HepG2 (cell line): ENCODE results near the gene ANTXR1. TPM values are rescaled to one million over a fixed set of nuclear protein-coding genes. Genes with fewer than 3 reads are reported as not detected.

ENCODE experiments used
- ATAC-seq: fragments of 200-7000 bp; cut with Tn5 transposase; 3 replicates; pipeline ENCODE4 v1.9.1; 2020; ENCODE audit warnings: mild to moderate bottlenecking, moderate library complexity
- BruUV-seq: library from RNA; stranded (reverse); fragments of 400-500 nt; replicated peaks from 2 replicates; lab custom pipeline; 2021; lab: Mats Ljungman, UMichigan
- CTCF ChIA-PET: fragments of 300-600 bp; formaldehyde crosslinking; extraction: SDS; loops from one replicate; lab custom pipeline; 2021; ENCODE audit warnings: low total read pairs, inconsistent platforms, low intra/inter-chr PET ratio; lab: Yijun Ruan, JAX
- POLR2A ChIA-PET: fragments of 350-600 bp; sonication (Branson Sonifier 250); formaldehyde crosslinking; loops from one replicate; lab custom pipeline; 2020; ENCODE audit warnings: antibody characterized with exemption, inconsistent platforms; lab: Yijun Ruan, JAX
- DNase-seq: peaks from one replicate; pipeline ENCODE4 v3.0.0-alpha.2; 2015; ENCODE audit warnings: low spot score
- FAIRE-seq: peaks from 3 replicates; lab custom pipeline; 2011; peaks lifted over from hg19 to GRCh38; lab: Jason Lieb, UNC
- H2AFZ ChIP-seq: one replicate; pipeline ENCODE4 v1.6.1; 2011; ENCODE audit warnings: low read length, inconsistent platforms
- H3K27ac ChIP-seq: fragments of 300-600 bp; 3 replicates; pipeline ENCODE4 v1.8.0; 2011; ENCODE audit warnings: mixed run types, mild to moderate bottlenecking, mixed read lengths, low read length, inconsistent platforms; ENCODE audit not compliant: insufficient read depth; ENCODE audit errors: extremely low read length
- H3K27me3 ChIP-seq, 2 experiments: fragments of 200-600 bp in 1 of 2; 2 replicates in 1 of 2; 3 replicates in 1 of 2; pipeline versions ENCODE4 v1.6.0 to v1.8.0; 2011; ENCODE audit warnings: low read length in 2 of 2, mild to moderate bottlenecking in 2 of 2, moderate library complexity in 2 of 2, inconsistent platforms in 1 of 2; ENCODE audit not compliant: insufficient read depth in 2 of 2, control insufficient read depth in 1 of 2
- H3K36me3 ChIP-seq, 2 experiments: fragments of 200-600 bp in 1 of 2; replicated peaks in 1 of 2; 2 replicates in 1 of 2; 3 replicates in 1 of 2; pipeline versions ENCODE4 v1.5.1 to v1.8.0; 2011; ENCODE audit warnings: low read length in 2 of 2, inconsistent platforms in 1 of 2; ENCODE audit not compliant: insufficient read depth in 2 of 2, control insufficient read depth in 1 of 2
- H3K4me1 ChIP-seq: 2 replicates; pipeline ENCODE4 v1.5.1; 2012; ENCODE audit warnings: low read length, inconsistent platforms; ENCODE audit not compliant: insufficient read depth
- H3K4me2 ChIP-seq: 2 replicates; pipeline ENCODE4 v1.6.0; 2011; ENCODE audit warnings: low read depth, low read length, inconsistent platforms
- H3K4me3 ChIP-seq, 3 experiments: fragments of 200-600 bp in 1 of 3; sonication (generic), shearing (Covaris generic) in 1 of 3; replicated peaks in 1 of 3; 2 replicates each; pipeline ENCODE4 v1.5.1; 2011 to 2016; ENCODE audit warnings: low read length in 3 of 3, inconsistent platforms in 2 of 3, low read depth in 2 of 3, mild to moderate bottlenecking in 2 of 3, control low read depth in 1 of 3, mixed read lengths in 1 of 3; ENCODE audit not compliant: insufficient read depth in 1 of 3
- H3K79me2 ChIP-seq: one replicate; pipeline ENCODE4 v1.6.1; 2011; ENCODE audit warnings: low read length, inconsistent platforms; ENCODE audit not compliant: insufficient read depth
- H3K9ac ChIP-seq: 2 replicates; pipeline ENCODE4 v1.6.0; 2011; ENCODE audit warnings: mild to moderate bottlenecking, low read depth, low read length, inconsistent platforms; ENCODE audit not compliant: insufficient read depth
- H3K9me3 ChIP-seq: 2 replicates; pipeline ENCODE4 v1.5.1; 2012; ENCODE audit warnings: mild to moderate bottlenecking, low read length
- H4K20me1 ChIP-seq: 2 replicates; pipeline ENCODE4 v1.6.0; 2011; ENCODE audit warnings: inconsistent platforms, mild to moderate bottlenecking, low read length, moderate library complexity; ENCODE audit not compliant: insufficient read depth
- BCL6 ChIP-seq: IDR thresholded peaks from 2 replicates; pipeline ENCODE4 v1.6.1; 2016; ENCODE audit warnings: missing genetic modification reagents, missing compliant biosample characterization
- CTCF ChIP-seq: sonication (generic); formaldehyde crosslinking; IDR thresholded peaks from 2 replicates; pipeline ENCODE4 v1.5.0; 2020; ENCODE audit warnings: mild to moderate bottlenecking, missing genetic modification reagents, moderate library complexity
- HCFC1 ChIP-seq: fragments of 150-350 bp; IDR thresholded peaks from 2 replicates; pipeline ENCODE4 v1.6.1; 2014; ENCODE audit warnings: low read depth, low read length
- HOXA3 ChIP-seq: sonication (generic); formaldehyde crosslinking; IDR thresholded peaks from 2 replicates; pipeline ENCODE4 v1.5.0; 2020; ENCODE audit warnings: missing genetic modification reagents
- NFE2L1 ChIP-seq: sonication (generic); formaldehyde crosslinking; IDR thresholded peaks from 2 replicates; pipeline ENCODE4 v1.4.0; 2020; ENCODE audit warnings: missing genetic modification reagents, mild to moderate bottlenecking, borderline replicate concordance
- PBX3 ChIP-seq: sonication (generic); formaldehyde crosslinking; IDR thresholded peaks from 2 replicates; pipeline ENCODE4 v1.8.1; 2023; ENCODE audit warnings: missing genetic modification reagents, inconsistent platforms, borderline replicate concordance
- TAF1 ChIP-seq: sonication (generic); formaldehyde crosslinking; IDR thresholded peaks from 2 replicates; pipeline ENCODE4 v1.4.0; 2020; ENCODE audit warnings: missing genetic modification reagents
- ZMYM3 ChIP-seq: sonication (generic); formaldehyde crosslinking; IDR thresholded peaks from 2 replicates; pipeline ENCODE4 v1.5.1; 2020; ENCODE audit warnings: mild to moderate bottlenecking, missing genetic modification reagents
- ZNF496 ChIP-seq: sonication (generic); formaldehyde crosslinking; IDR thresholded peaks from 2 replicates; pipeline ENCODE4 v1.8.1; 2023; ENCODE audit warnings: mild to moderate bottlenecking, moderate library complexity, missing genetic modification reagents; ENCODE audit not compliant: insufficient replicate concordance
- WGBS: methylation state at CpG from one replicate; pipeline ENCODE4 v1.1.6; 2017; ENCODE audit warnings: low lambda C conversion rate; 5-methylcytosine and 5-hydroxymethylcytosine counted together
- in situ Hi-C: cut with HindIII; loops from 2 replicates; pipeline ENCODE4 v1.10.0; 2017; ENCODE audit warnings: low pct_unique_long_range_greater_than_20kb; ENCODE audit not compliant: extremely low pct_ligation_motif_present
- intact Hi-C: fragments of 100-400 bp; cut with micrococcal nuclease; formaldehyde crosslinking; loops from one replicate; pipeline ENCODE4 v1.10.0; 2022; ENCODE audit not compliant: unreplicated experiment
- polyA plus RNA-seq, 8 experiments: library from polyadenylated mRNA; depleted of rRNA in 3 of 8; stranded (reverse) in 7 of 8; unstranded in 1 of 8; fragments of >200 nt; fragmentation: Illumina TruSeq in 4 of 8; extraction: Trizol in 4 of 8; gene quantifications; 2 replicates each; pipeline versions ENCODE4 v1.2.1 to v1.2.3, GENCODE V29; 2011 to 2016; ENCODE audit warnings: low read depth in 4 of 8, missing spikeins in 1 of 8, mixed read lengths in 1 of 8; ENCODE audit not compliant: insufficient read depth in 1 of 8
- total RNA-seq, 5 experiments: library from RNA; depleted of rRNA; stranded (reverse); fragments of >200 nt; fragmentation: Illumina TruSeq; extraction: Trizol; gene quantifications; 2 replicates each; pipeline ENCODE4 v1.2.3, GENCODE V29; 2016; ENCODE audit warnings: low read depth in 1 of 5
- TF ChIP-seq, protein P1 (sequence below): sonication (generic); formaldehyde crosslinking; IDR thresholded peaks from 2 replicates; pipeline ENCODE4 v1.8.0; 2022; ENCODE audit warnings: mild to moderate bottlenecking, missing genetic modification reagents; ENCODE audit not compliant: insufficient replicate concordance
- TF ChIP-seq, protein P2 (sequence below): sonication (generic); formaldehyde crosslinking; IDR thresholded peaks from 2 replicates; pipeline ENCODE4 v1.9.0; 2021; ENCODE audit warnings: missing genetic modification reagents, mild to moderate bottlenecking, borderline replicate concordance

The ANTXR1 gene
- total and polyA plus RNA-seq, 2 of the 13 experiments (the other 11 are each of a cell fraction or from before 2014, with no cell fraction given) = 4.5 to 12.7 TPM

DNA sequence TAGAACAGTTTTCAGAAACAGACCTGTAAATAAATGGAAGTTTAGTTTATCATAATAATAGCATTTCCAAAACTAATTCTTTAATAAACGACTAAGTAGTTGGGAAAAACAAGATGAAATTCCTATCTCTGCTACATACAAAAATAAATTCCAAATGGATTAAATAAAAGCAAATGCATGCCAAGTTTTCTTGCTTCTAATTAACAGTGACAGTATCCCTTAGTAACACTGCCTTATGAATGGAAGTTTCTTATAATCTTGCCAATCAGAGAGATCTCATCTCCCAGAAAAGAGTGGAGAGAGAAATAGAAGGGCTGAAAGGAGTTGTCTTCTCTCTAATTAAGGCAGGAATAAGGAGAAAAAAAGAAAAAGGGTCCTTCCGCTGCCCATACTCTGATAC lies 240.1 kb downstream of the ANTXR1 start:
- H2AFZ ChIP-seq = no peak overlapping the region
- H3K4me2 ChIP-seq = no peak overlapping the region
- intact Hi-C loops = no loop called here
- no peaks in the 10 kb centered on the region for H3K36me3 ChIP-seq
- no peaks in the 10 kb centered on the region for H4K20me1 ChIP-seq
- FAIRE-seq (no peak), DNase-seq (no peak), ATAC-seq (no peak)
- no peak overlapping the region for H3K4me3 ChIP-seq
- 72% methylated on average over 2 of the region's 2 CpGs for WGBS
- no TSS peak for BruUV-seq
- H3K4me1 ChIP-seq = no peaks in the 10 kb centered on the region
- no peaks in the 10 kb centered on the region for H3K9me3 ChIP-seq
- H3K27ac ChIP-seq = no peak overlapping the region
- POLR2A ChIA-PET = no interaction called here
- H3K27me3 ChIP-seq = no peaks in the 10 kb centered on the region; a peak in 1 of 5 replicates
- H3K9ac ChIP-seq = no peak overlapping the region
- no peaks in the 10 kb centered on the region for H3K79me2 ChIP-seq
- in situ Hi-C loops = no loop called here
- no peak for TF ChIP-seq HCFC1
- TF ChIP-seq, all 625 proteins: peak for 0
- CTCF ChIA-PET = no interaction called here

GRCh38 chr2:69253611-69254301 lies 240.8 kb downstream of the ANTXR1 start:
- Histone ChIP-seq H3K27ac (no peak overlapping the region), H3K4me3 (no peak overlapping the region), H3K36me3 (no peaks in the 10 kb centered on the region), H4K20me1 (no peaks in the 10 kb centered on the region), H3K9ac (no peak overlapping the region), H3K4me2 (no peak overlapping the region), H3K9me3 (no peaks in the 10 kb centered on the region), H3K4me1 (no peaks in the 10 kb centered on the region), H3K27me3 (no peaks in the 10 kb centered on the region; a peak in 1 of 5 replicates), H2AFZ (no peak overlapping the region), H3K79me2 (no peaks in the 10 kb centered on the region)
- no peak for ATAC-seq
- intact Hi-C loops = no loop called here
- CTCF ChIA-PET = no interaction called here
- in situ Hi-C loops = no loop called here
- no peak for DNase-seq
- WGBS = 85% methylated on average over 8 of the region's 8 CpGs
- FAIRE-seq = no peak
- POLR2A ChIA-PET = no interaction called here
- no TSS peak for BruUV-seq
- TF ChIP-seq CTCF (CRISPR knock-in tag) = no peak
- TF ChIP-seq, protein P1, sequence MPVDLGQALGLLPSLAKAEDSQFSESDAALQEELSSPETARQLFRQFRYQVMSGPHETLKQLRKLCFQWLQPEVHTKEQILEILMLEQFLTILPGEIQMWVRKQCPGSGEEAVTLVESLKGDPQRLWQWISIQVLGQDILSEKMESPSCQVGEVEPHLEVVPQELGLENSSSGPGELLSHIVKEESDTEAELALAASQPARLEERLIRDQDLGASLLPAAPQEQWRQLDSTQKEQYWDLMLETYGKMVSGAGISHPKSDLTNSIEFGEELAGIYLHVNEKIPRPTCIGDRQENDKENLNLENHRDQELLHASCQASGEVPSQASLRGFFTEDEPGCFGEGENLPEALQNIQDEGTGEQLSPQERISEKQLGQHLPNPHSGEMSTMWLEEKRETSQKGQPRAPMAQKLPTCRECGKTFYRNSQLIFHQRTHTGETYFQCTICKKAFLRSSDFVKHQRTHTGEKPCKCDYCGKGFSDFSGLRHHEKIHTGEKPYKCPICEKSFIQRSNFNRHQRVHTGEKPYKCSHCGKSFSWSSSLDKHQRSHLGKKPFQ = no peak
- no peak for TF ChIP-seq HOXA3 (CRISPR knock-in tag)
- no peak for TF ChIP-seq ZNF496 (CRISPR knock-in tag)
- TF ChIP-seq TAF1 (CRISPR knock-in tag) = no peak
- no peak for TF ChIP-seq BCL6 (CRISPR knock-in tag)
- TF ChIP-seq, protein P2, sequence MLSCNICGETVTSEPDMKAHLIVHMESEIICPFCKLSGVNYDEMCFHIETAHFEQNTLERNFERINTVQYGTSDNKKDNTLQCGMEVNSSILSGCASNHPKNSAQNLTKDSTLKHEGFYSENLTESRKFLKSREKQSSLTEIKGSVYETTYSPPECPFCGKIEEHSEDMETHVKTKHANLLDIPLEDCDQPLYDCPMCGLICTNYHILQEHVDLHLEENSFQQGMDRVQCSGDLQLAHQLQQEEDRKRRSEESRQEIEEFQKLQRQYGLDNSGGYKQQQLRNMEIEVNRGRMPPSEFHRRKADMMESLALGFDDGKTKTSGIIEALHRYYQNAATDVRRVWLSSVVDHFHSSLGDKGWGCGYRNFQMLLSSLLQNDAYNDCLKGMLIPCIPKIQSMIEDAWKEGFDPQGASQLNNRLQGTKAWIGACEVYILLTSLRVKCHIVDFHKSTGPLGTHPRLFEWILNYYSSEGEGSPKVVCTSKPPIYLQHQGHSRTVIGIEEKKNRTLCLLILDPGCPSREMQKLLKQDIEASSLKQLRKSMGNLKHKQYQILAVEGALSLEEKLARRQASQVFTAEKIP (CRISPR knock-in tag) = no peak
- TF ChIP-seq NFE2L1 (CRISPR knock-in tag) = no peak
- no peak for TF ChIP-seq ZMYM3 (CRISPR knock-in tag)
- TF ChIP-seq PBX3 (CRISPR knock-in tag) = no peak
